ENCODE data around the gene ENPP1. TPM values are rescaled to one million over a fixed set of nuclear protein-coding genes. Genes with fewer than 3 reads are reported as not detected.

Gene ENPP1
- total RNA-seq, 4 donors from 2014 or later, result 10.0 to 54.7 (median 12.6) TPM

DNA sequence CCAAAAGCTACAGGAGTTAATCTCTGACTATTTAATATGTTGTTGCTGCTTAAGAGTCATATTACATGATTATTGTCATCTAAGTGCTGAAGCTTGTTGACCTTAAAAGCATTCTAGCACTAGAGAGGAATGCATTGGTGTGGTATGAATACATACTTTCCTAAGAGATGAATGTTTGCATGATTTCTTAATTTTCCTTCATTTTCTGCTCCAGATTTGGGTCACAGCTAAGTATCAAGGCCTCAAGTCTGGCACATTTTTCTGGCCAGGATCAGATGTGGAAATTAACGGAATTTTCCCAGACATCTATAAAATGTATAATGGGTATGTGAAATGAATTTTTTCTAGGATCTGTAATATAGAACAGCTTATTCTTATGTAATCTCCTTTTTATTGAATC, 53.6 kb downstream of the ENPP1 start:
- no peak overlapping the region for H3K27ac ChIP-seq
- H3K9me3 ChIP-seq, result no peaks in the 10 kb centered on the region
- WGBS, 2 donors (ENCODE audit: low coverage in 1 of 2), result 56 to 100% methylated on average over 1 of the region's 1 CpG
- H3K36me3 ChIP-seq, result peaks cover 0 to 3% of the 10 kb centered on the region in 2 donors
- H3K27me3 ChIP-seq, result no peaks in the 10 kb centered on the region
- TF ChIP-seq, protein P1, sequence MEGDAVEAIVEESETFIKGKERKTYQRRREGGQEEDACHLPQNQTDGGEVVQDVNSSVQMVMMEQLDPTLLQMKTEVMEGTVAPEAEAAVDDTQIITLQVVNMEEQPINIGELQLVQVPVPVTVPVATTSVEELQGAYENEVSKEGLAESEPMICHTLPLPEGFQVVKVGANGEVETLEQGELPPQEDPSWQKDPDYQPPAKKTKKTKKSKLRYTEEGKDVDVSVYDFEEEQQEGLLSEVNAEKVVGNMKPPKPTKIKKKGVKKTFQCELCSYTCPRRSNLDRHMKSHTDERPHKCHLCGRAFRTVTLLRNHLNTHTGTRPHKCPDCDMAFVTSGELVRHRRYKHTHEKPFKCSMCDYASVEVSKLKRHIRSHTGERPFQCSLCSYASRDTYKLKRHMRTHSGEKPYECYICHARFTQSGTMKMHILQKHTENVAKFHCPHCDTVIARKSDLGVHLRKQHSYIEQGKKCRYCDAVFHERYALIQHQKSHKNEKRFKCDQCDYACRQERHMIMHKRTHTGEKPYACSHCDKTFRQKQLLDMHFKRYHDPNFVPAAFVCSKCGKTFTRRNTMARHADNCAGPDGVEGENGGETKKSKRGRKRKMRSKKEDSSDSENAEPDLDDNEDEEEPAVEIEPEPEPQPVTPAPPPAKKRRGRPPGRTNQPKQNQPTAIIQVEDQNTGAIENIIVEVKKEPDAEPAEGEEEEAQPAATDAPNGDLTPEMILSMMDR (IDR thresholded peaks at IDR 0.05), result no peak
- TF ChIP-seq POLR2A (IDR thresholded peaks at IDR 0.05), result no peak
- no peak for TF ChIP-seq POLR2AphosphoS5 (IDR thresholded peaks at IDR 0.05)
- no peak for TF ChIP-seq EP300 (IDR thresholded peaks at IDR 0.05)
- no peak for ATAC-seq
- H3K4me3 ChIP-seq, result no peak overlapping the region
- H3K4me1 ChIP-seq, result no peaks in the 10 kb centered on the region

DNA sequence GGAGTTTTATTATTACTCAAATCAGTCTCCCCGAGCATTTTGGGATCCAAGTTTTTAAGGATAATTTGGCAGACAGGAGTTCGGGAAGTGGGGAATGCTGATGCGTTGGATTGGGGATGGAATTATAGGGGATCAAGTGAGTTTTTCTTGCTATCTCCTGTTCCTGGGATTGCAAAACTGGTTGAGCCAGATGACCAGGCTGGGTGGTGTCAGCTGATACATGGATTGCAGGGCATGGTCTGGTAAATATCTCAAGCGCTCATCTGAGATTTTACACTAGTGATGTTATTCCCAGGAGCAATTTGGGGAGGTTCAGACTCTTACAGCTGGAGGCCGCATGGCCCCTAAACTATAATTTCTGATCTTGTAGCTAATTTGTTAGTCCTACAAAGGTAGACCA, 54.7 kb downstream of the ENPP1 start:
- 75 to 78% methylated on average over 4 to 5 of the region's 5 CpGs for WGBS, 2 donors (ENCODE audit: low coverage in 1 of 2)
- no peak overlapping the region for H3K27ac ChIP-seq
- ATAC-seq, result no peak

DNA sequence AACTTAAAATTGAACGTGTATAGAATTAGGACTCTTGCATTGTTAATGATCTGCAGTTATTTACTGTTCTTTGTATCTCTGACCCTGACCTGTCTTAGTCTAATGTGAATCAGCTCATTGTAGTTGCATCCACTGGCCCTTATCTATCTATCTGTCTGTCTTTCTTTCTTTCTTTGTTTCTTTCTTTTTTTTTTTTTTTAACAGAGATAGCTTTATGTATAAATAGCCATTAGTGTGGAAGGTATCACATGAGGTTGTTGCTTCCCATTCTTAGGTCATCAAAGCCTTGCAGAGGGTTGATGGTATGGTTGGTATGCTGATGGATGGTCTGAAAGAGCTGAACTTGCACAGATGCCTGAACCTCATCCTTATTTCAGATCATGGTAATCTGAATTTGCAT, 59.9 kb downstream of the ENPP1 start:
- no peak overlapping the region for H3K4me3 ChIP-seq
- TF ChIP-seq, protein P1 (IDR thresholded peaks at IDR 0.05), result no peak
- TF ChIP-seq POLR2AphosphoS5 (IDR thresholded peaks at IDR 0.05), result no peak
- no peak for TF ChIP-seq EP300 (IDR thresholded peaks at IDR 0.05)
- TF ChIP-seq POLR2A (IDR thresholded peaks at IDR 0.05), result no peak
- no peak for ATAC-seq
- WGBS, 2 donors (ENCODE audit: low coverage in 1 of 2), result 67 to 73% methylated on average over 1 of the region's 1 CpG
- H3K4me1 ChIP-seq, result no peaks in the 10 kb centered on the region
- peaks cover 0 to 10% of the 10 kb centered on the region in 2 donors for H3K36me3 ChIP-seq
- no peaks in the 10 kb centered on the region for H3K27me3 ChIP-seq
- no peak overlapping the region for H3K27ac ChIP-seq
- no peaks in the 10 kb centered on the region for H3K9me3 ChIP-seq

More for the DNA sequence above, 54.7 kb downstream of the ENPP1 start:
- TF ChIP-seq EP300 (IDR thresholded peaks at IDR 0.05) (no peak), POLR2A (IDR thresholded peaks at IDR 0.05) (no peak), POLR2AphosphoS5 (IDR thresholded peaks at IDR 0.05) (no peak)
- TF ChIP-seq, protein P1 (IDR thresholded peaks at IDR 0.05), result no peak
- H3K9me3 ChIP-seq, result no peaks in the 10 kb centered on the region
- H3K36me3 ChIP-seq, result peaks cover 0 to 10% of the 10 kb centered on the region in 2 donors
- no peak overlapping the region for H3K4me3 ChIP-seq
- no peaks in the 10 kb centered on the region for H3K4me1 ChIP-seq
- no peaks in the 10 kb centered on the region for H3K27me3 ChIP-seq

DNA sequence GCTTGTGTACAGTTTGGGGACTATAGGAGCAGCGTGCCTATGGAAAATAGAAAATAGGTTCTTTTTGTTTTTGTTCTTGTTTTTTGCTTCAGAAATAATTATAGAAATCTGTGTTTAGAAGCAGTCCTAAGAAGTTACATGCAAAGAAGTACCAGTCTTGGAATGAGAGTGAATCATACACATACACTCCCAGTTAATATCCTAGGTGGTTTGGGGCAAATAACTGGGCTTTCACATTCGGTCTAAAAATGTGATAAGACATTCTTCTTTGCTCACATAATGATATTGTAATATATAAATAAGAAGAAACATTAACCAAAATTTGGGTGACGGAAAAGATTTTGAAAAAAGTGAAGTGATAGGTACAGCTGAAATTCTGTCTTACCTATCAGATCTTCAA, 61.0 kb downstream of the ENPP1 start:
- Histone ChIP-seq H3K27ac (no peak overlapping the region), H3K9me3 (no peaks in the 10 kb centered on the region), H3K36me3 (peaks cover 0 to 10% of the 10 kb centered on the region in 2 donors), H3K27me3 (no peaks in the 10 kb centered on the region), H3K4me1 (no peaks in the 10 kb centered on the region), H3K4me3 (no peak overlapping the region)
- TF ChIP-seq, protein P1 (IDR thresholded peaks at IDR 0.05), result no peak
- TF ChIP-seq POLR2AphosphoS5 (IDR thresholded peaks at IDR 0.05), result no peak
- TF ChIP-seq POLR2A (IDR thresholded peaks at IDR 0.05), result no peak
- no peak for TF ChIP-seq EP300 (IDR thresholded peaks at IDR 0.05)
- WGBS, 2 donors (ENCODE audit: low coverage in 1 of 2), result 92 to 100% methylated on average over 3 of the region's 3 CpGs
- no peak for ATAC-seq

DNA sequence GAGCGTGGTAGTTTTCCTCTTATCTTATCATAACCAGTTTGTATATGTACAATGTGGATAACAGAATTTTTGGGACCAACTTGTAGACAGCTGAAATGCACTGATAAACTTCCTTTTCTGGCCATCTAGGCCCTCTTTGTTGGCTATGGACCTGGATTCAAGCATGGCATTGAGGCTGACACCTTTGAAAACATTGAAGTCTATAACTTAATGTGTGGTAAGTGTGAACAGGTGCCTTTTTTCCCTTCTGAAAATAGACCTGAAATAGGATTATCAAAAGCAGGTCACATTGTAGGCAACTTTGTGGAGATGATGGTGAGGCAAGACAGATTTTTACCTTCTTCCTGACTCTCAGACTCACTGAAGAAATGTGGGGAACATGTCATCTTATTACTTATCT, 67.8 kb downstream of the ENPP1 start:
- 56 to 89% methylated on average over 1 of the region's 1 CpG for WGBS, 2 donors (ENCODE audit: low coverage in 1 of 2)
- ATAC-seq, result no peak
- no peaks in the 10 kb centered on the region for H3K9me3 ChIP-seq
- H3K27me3 ChIP-seq, result no peaks in the 10 kb centered on the region
- H3K27ac ChIP-seq, result no peak overlapping the region
- no peaks in the 10 kb centered on the region for H3K4me1 ChIP-seq
- TF ChIP-seq POLR2A (IDR thresholded peaks at IDR 0.05) (no peak), EP300 (IDR thresholded peaks at IDR 0.05) (no peak), POLR2AphosphoS5 (IDR thresholded peaks at IDR 0.05) (no peak)
- TF ChIP-seq, protein P1 (IDR thresholded peaks at IDR 0.05), result no peak
- H3K36me3 ChIP-seq, result peaks cover 0 to 33% of the 10 kb centered on the region in 2 donors
- no peak overlapping the region for H3K4me3 ChIP-seq

Data from gastroesophageal sphincter (tissue), 4 donors.